GM12892 (cell line): ENCODE data around the gene NUP210L.
"Not testable (repeated sequence)": the region's sequence is repeated elsewhere in the genome, so short reads cannot be mapped to it uniquely, and the experiment has no call there.

Experiments used
- DNase-seq: peaks from one replicate; pipeline ENCODE4 v3.0.0; 2011; ENCODE audit not compliant: insufficient read length
- FAIRE-seq: peaks from 2 replicates; lab custom pipeline; 2011; peaks lifted over from hg19 to GRCh38; lab: Jason Lieb, UNC
- POLR2A ChIP-seq: IDR thresholded peaks from 2 replicates; pipeline ENCODE4 v1.6.1; 2011; ENCODE audit warnings: low read depth, low read length, control low read depth
- POLR2AphosphoS5 ChIP-seq: IDR thresholded peaks from 2 replicates; pipeline ENCODE4 v1.6.1; 2011; ENCODE audit warnings: low read depth, low read length, control low read depth
- TAF1 ChIP-seq: IDR thresholded peaks from 2 replicates; pipeline ENCODE4 v1.6.1; 2011; ENCODE audit warnings: low read depth, mild to moderate bottlenecking, control low read depth, low read length, borderline replicate concordance

The NUP210L gene

GRCh38 chr1:154091706-154092105, 63.2 kb downstream of the NUP210L start:
- TF ChIP-seq TAF1 (no peak), POLR2A (no peak), POLR2AphosphoS5 (no peak)
- DNase-seq (no peak), FAIRE-seq (no peak)

GRCh38 chr1:154087574-154087973, 67.3 kb downstream of the NUP210L start:
- no peak for DNase-seq
- no peak for FAIRE-seq
- TF ChIP-seq TAF1 (no peak), POLR2AphosphoS5 (no peak), POLR2A (no peak)

GRCh38 chr1:154083057-154083456, 71.8 kb downstream of the NUP210L start:
- FAIRE-seq, DNase-seq: not testable (repeated sequence)

DNA sequence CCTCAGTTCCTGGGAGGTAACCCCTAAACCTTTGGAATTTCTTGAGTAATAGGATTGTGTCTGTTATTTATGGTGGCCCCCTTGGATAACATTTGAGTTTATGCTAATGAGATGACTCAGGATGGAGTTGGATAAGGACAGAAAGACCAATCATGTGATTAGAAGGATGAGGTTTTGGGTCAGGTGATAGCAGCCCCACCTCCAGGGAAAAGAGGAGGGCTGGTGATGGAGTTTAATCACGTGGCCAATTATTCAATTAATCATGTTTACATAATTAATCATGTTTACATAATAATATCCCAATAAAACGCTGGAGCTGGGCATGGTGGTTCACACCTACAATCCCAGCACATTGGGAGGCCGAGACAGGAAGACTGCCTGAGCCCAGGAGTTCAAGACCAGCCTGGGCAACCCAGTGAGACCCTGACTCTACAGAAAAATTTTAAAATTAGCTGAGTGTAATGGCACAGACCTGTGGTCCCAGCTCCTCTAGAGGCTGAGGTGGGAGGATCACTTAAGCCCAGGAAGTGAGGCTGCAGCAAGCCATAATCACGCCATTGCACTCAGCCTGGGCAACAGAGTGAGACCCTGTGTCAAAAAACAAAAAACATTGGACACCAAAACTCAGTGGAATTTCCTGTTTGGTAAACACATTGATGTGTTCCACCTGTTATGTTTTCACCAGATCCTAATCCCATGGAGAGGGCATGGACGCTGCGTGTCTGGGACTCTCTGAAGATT, 73.3 kb downstream of the NUP210L start:
- DNase-seq (no peak), FAIRE-seq (no peak)
- TF ChIP-seq TAF1 (no peak), POLR2A (no peak), POLR2AphosphoS5 (no peak)

- FAIRE-seq, result no peak
- no peak for DNase-seq
- TF ChIP-seq TAF1 (no peak), POLR2A (no peak), POLR2AphosphoS5 (no peak)
These were observed 78.5 kb downstream of the NUP210L start for GRCh38 chr1:154076413-154076812.

DNA sequence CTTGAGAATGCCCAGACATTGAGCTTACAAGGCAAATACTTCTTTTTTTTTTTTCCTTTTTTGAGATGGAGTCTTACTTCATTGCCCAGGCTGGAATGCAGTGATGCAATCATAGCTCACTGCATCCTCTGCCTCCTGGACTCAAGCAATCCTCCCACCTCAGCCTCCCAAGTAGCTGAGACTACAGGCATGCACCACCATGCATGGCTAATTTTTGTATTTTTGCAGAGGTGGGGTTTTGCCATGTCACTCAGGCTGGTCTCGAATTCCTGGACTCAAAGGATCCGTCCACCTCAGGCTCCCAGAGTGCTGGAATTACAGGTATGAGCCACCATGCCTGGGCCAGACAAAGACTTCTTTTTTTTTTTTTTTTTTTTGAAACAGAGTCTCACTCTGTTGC, 79.1 kb downstream of the NUP210L start:
- DNase-seq, result no peak
- no peak for FAIRE-seq
- TF ChIP-seq POLR2AphosphoS5, result no peak

DNA sequence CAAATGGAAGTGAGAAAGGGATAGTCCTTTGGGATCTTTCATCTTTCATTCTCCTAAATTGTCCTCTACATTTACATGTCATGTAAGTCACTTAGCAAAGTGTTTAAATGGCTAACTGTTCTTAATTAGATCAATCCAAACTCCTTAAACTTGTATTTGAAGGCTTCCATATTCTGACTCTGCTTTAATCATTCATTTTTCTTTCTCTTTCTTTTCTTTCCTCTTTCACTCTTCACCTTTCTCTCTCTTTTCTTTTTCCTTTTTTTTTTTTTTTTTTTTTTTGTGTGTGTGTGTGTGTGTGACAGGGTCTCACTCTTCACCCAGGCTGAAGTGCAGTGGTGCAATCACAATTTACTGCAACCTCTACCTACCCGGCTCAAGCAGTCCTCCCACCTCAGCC, 92.6 kb downstream of the NUP210L start:
- TF ChIP-seq POLR2A, result no peak
- no peak for TF ChIP-seq TAF1
- no peak for FAIRE-seq
- DNase-seq, result no peak

DNA sequence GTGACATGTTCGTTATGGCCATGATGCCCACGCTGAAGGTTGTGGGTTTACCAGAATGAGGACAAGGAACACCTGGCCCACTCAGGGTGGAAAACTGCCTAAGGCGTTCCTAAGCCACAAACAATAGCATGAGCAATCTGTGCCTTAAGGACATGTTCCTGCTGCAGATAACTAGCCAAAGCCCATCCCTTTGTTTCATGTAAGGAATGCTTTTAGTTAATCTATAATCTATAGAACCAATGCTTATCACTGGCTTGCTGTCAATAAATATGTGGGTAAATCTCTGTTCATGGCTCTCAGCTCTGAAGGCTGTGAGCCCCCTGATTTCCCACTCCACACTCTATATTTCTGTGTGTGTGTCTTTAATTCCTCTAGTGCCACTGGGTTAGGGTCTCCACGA, 107.4 kb downstream of the NUP210L start:
- not testable (repeated sequence) for FAIRE-seq, DNase-seq

- not testable (repeated sequence) for FAIRE-seq, DNase-seq
These were observed 121.2 kb downstream of the NUP210L start for GRCh38 chr1:154033697-154034096.

DNA sequence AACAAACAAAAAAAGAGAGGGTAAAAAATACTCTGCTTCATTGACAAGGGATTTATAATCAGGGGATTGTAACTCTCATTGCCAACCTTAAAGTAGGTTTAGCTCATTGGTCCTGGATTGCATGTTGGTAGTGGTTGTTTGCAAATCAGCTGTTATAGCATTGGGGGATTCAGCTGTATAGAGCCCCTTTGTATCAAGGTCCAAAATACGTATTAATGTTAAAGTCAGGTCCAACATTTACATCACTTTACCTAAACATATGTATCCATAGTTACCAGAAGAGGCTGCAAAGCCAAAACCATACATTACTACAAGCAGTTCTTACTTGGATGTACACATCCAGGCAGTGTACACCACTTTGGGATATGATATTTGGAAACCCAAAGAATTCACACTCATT, 134.9 kb downstream of the NUP210L start:
- DNase-seq (no peak), FAIRE-seq (no peak)
- no peak for TF ChIP-seq POLR2A

DNA sequence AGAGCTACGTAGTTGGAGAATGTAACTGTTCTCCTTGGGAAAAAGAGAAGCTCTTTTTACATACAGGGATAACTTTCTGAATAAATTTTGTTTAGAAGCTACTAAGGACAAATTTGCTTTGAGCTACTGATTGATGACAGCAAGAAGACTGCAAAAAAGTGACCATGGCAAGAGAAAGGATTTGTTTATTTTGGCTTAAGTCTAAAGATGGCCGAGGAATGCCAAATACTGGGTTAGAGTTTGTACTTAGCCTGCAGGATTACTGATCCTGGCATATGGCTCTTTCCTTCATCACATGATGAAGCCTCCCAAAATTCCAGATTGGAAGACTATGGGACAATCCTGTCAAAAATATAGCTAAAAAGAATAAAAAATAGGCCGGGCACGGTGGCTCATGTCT, 135.6 kb downstream of the NUP210L start:
- TF ChIP-seq POLR2A (no peak), POLR2AphosphoS5 (no peak), TAF1 (no peak)
- no peak for FAIRE-seq
- DNase-seq, result no peak

DNA sequence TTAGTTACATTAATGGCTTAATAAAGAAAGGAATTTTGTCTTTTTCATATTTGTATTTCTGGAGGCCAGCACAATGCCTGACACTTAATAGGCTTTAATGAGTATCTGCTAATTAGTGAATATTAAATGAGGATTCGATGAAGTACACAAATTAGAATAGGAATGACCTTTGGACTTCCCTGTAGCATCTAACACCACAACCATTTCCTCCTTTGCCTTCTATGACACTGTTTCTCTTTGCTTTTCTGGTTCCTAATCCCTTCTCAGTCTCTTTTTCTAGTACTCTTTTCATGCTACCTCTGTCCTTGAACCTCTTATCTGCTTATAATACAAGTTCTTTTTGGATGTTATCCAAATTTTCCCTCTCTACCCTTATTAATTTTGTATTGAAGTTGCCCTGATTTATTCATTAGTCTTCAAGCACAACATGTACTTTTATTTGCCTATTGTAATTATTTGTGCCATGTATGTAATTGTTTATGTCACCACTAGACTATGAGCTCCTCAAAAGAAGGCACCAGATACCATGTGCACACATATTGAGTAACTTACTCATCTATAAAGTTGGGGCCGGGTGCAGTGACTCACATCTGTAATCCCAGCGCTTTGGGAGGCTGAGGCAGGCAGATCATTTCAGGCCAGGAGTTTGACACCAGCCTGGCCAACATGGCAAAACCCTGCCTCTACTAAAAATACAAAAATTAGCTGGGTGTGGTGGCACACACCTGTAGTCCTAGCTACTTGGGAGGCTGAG, 140.5 kb downstream of the NUP210L start:
- TF ChIP-seq TAF1 (no peak), POLR2AphosphoS5 (no peak), POLR2A (no peak)
- no peak for FAIRE-seq
- DNase-seq, result no peak

DNA sequence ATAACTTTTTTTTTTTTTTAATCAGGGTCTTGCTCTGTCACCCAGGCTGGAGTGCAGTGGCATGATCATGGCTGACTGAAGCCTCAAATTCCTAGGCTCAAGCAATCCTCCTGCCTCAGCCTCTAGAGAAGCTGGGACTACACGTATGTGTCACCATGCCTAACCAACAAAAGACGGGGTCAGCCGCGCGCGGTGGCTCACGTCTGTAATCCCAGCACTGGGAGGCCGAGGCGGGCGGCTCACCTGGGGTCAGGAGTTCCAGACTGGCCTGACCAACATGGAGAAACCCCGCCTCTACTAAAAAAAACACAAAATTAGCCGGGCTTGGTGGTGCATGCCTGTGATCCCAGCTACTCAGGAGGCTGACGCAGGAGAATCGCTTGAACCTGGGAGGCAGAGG, 142.3 kb downstream of the NUP210L start:
- not testable (repeated sequence) for FAIRE-seq, DNase-seq
